Stimulated activated effector memory CD8-positive, alpha-beta T cell treated with anti-CD3 and anti-CD28 coated beads, Interleukin-12 subunit alpha, Interleukin-12 subunit beta, amount 100 ng/mL, for 72 hours (primary cell): ENCODE data around the gene TEK.

Experiments used
- ATAC-seq: fragments of 150-1000 bp; cut with Tn5 transposase; 2 replicates; pipeline ENCODE4 v1.10.0; 2021
- DNase-seq, 2 donors: peaks; one replicate each; pipeline ENCODE4 v3.0.0; 2021 to 2022; ENCODE audit warnings: low spot score in 2 of 2
- H3K27ac Mint-ChIP-seq: one replicate; pipeline ENCODE4 v1.8.0; 2022; ENCODE audit warnings: mild to moderate bottlenecking, mixed read lengths
- H3K36me3 Mint-ChIP-seq: one replicate; pipeline ENCODE4 v1.8.0; 2022; ENCODE audit warnings: mild to moderate bottlenecking, mixed read lengths
- H3K4me1 Mint-ChIP-seq: one replicate; pipeline ENCODE4 v1.8.0; 2022; ENCODE audit warnings: mixed read lengths
- H3K4me3 Mint-ChIP-seq: one replicate; pipeline ENCODE4 v1.8.0; 2022; ENCODE audit warnings: mild to moderate bottlenecking, mixed read lengths
- H3K9me3 Mint-ChIP-seq: one replicate; pipeline ENCODE4 v1.8.0; 2022; ENCODE audit warnings: mixed read lengths

The TEK gene

DNA sequence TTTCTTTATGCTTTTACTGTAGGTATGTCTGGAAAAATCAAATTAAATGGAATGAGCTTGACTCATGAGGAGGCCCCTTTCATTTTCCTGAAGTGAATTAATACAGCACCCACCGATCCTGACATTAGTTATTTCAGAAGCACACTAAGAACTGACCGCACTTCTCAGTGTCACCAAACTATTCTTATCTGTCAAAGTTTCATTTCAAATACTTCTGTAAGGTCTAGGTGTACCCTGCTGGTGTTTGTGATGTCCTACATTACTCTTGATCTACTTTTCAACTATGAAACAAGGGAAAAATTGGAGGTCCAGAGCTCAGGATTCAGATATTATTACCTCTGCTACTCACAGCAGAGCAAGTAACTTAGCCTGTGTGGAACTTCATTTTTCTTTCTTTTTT is 1.8 kb upstream of the TEK start:
- H3K9me3 Mint-ChIP-seq: no peaks in the 10 kb centered on the region
- ATAC-seq (no peak), DNase-seq (no peak)
- H3K36me3 Mint-ChIP-seq: no peaks in the 10 kb centered on the region
- H3K27ac Mint-ChIP-seq: no peak overlapping the region
- H3K4me3 Mint-ChIP-seq: no peak overlapping the region
- H3K4me1 Mint-ChIP-seq: no peaks in the 10 kb centered on the region

DNA sequence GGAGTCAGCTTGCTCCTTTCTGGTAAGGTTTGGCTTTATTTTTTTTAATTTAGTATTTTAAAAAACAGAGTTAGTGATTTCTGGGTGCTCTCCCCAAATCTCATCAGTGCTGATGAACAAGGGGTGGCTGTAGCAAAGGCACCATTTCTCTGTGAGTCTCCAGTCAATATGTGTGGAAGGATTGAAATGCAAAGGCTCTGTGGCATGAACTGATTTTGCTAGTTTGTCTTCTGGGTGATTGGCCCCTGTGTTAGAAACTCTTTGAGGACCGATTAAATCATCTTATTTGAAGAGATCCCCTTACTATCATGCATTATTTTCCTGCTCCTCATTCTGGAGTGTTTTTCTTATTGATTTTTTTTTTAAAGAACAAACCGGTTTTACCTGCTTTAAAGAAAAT is 596 bp downstream of the TEK start:
- no peak overlapping the region for H3K4me3 Mint-ChIP-seq
- ATAC-seq (no peak), DNase-seq (no peak)
- H3K27ac Mint-ChIP-seq: no peak overlapping the region
- no peaks in the 10 kb centered on the region for H3K36me3 Mint-ChIP-seq
- H3K9me3 Mint-ChIP-seq: no peaks in the 10 kb centered on the region
- H3K4me1 Mint-ChIP-seq: no peaks in the 10 kb centered on the region

- H3K9me3 Mint-ChIP-seq: no peaks in the 10 kb centered on the region
- no peaks in the 10 kb centered on the region for H3K4me1 Mint-ChIP-seq
- H3K36me3 Mint-ChIP-seq: no peaks in the 10 kb centered on the region
- no peak for DNase-seq
- no peak overlapping the region for H3K4me3 Mint-ChIP-seq
- no peak overlapping the region for H3K27ac Mint-ChIP-seq
- no peak for ATAC-seq
These were observed 1.2 kb downstream of the TEK start for GRCh38 chr9:27110181-27110580.

- H3K27ac Mint-ChIP-seq: no peak overlapping the region
- ATAC-seq: no peak
- H3K36me3 Mint-ChIP-seq: no peaks in the 10 kb centered on the region
- H3K4me1 Mint-ChIP-seq: no peaks in the 10 kb centered on the region
- no peak for DNase-seq
- no peak overlapping the region for H3K4me3 Mint-ChIP-seq
- no peaks in the 10 kb centered on the region for H3K9me3 Mint-ChIP-seq
These were observed 3.2 kb downstream of the TEK start for GRCh38 chr9:27112235-27112634.

- DNase-seq: no peak
- Mint-ChIP-seq H3K9me3 (no peaks in the 10 kb centered on the region), H3K27ac (no peak overlapping the region), H3K4me3 (no peak overlapping the region), H3K36me3 (no peaks in the 10 kb centered on the region), H3K4me1 (no peaks in the 10 kb centered on the region)
- no peak for ATAC-seq
These were observed 8.6 kb downstream of the TEK start for GRCh38 chr9:27117489-27118135.

DNA sequence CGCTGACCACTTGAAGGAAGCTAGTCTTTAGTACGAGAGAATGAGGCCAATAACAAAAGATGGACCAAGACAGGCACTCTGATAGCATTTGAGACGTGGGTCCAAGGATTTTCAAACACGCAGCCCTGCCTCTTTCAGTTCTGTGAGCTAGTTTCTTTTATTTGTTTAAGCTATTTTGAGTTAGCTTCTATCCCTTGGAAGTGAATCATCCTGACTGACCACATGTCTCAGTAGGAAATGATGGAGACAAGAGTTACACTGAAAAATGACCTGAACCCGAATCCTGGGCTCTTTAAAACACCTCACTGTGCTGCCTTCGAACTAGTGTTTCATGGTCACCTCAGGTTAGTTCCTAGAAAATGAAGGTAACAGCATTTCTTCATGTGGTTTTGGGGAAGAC is 9.9 kb downstream of the TEK start:
- no peaks in the 10 kb centered on the region for H3K4me1 Mint-ChIP-seq
- no peak overlapping the region for H3K4me3 Mint-ChIP-seq
- no peak for DNase-seq
- ATAC-seq: no peak
- H3K36me3 Mint-ChIP-seq: no peaks in the 10 kb centered on the region
- H3K27ac Mint-ChIP-seq: no peak overlapping the region
- H3K9me3 Mint-ChIP-seq: no peaks in the 10 kb centered on the region

GRCh38 chr9:27124151-27124550 is 15.1 kb downstream of the TEK start:
- Mint-ChIP-seq H3K27ac (no peak overlapping the region), H3K36me3 (no peaks in the 10 kb centered on the region), H3K4me3 (no peak overlapping the region), H3K9me3 (no peaks in the 10 kb centered on the region), H3K4me1 (no peaks in the 10 kb centered on the region)
- no peak for ATAC-seq
- no peak for DNase-seq

- Mint-ChIP-seq H3K9me3 (no peaks in the 10 kb centered on the region), H3K4me3 (no peak overlapping the region), H3K27ac (no peak overlapping the region), H3K36me3 (no peaks in the 10 kb centered on the region), H3K4me1 (no peaks in the 10 kb centered on the region)
- DNase-seq (no peak), ATAC-seq (no peak)
These were observed 16.0 kb downstream of the TEK start for GRCh38 chr9:27125030-27125429.

- no peak for DNase-seq
These were observed 16.9 kb downstream of the TEK start for GRCh38 chr9:27125936-27126335.

GRCh38 chr9:27126670-27127069 is 17.6 kb downstream of the TEK start:
- Mint-ChIP-seq H3K4me1 (no peaks in the 10 kb centered on the region), H3K36me3 (no peaks in the 10 kb centered on the region), H3K4me3 (no peak overlapping the region), H3K27ac (no peak overlapping the region), H3K9me3 (no peaks in the 10 kb centered on the region)
- no peak for ATAC-seq
- DNase-seq: no peak

More at GRCh38 chr9:27125936-27126335, 16.9 kb downstream of the TEK start:
- Mint-ChIP-seq H3K9me3 (no peaks in the 10 kb centered on the region), H3K4me3 (no peak overlapping the region), H3K27ac (no peak overlapping the region), H3K36me3 (no peaks in the 10 kb centered on the region), H3K4me1 (no peaks in the 10 kb centered on the region)
- no peak for ATAC-seq

GRCh38 chr9:27129221-27129620 is 20.2 kb downstream of the TEK start:
- ATAC-seq (no peak), DNase-seq (no peak)
- Mint-ChIP-seq H3K9me3 (no peaks in the 10 kb centered on the region), H3K36me3 (no peaks in the 10 kb centered on the region), H3K27ac (no peak overlapping the region), H3K4me3 (no peak overlapping the region), H3K4me1 (no peaks in the 10 kb centered on the region)

GRCh38 chr9:27131731-27132130 is 22.7 kb downstream of the TEK start:
- Mint-ChIP-seq H3K4me1 (no peaks in the 10 kb centered on the region), H3K4me3 (no peak overlapping the region), H3K9me3 (no peaks in the 10 kb centered on the region), H3K36me3 (no peaks in the 10 kb centered on the region), H3K27ac (no peak overlapping the region)
- no peak for DNase-seq
- ATAC-seq: no peak

GRCh38 chr9:27133817-27134216 is 24.8 kb downstream of the TEK start:
- Mint-ChIP-seq H3K36me3 (no peaks in the 10 kb centered on the region), H3K4me3 (no peak overlapping the region), H3K9me3 (no peaks in the 10 kb centered on the region), H3K27ac (no peak overlapping the region), H3K4me1 (no peaks in the 10 kb centered on the region)
- ATAC-seq: no peak
- DNase-seq: no peak

DNA sequence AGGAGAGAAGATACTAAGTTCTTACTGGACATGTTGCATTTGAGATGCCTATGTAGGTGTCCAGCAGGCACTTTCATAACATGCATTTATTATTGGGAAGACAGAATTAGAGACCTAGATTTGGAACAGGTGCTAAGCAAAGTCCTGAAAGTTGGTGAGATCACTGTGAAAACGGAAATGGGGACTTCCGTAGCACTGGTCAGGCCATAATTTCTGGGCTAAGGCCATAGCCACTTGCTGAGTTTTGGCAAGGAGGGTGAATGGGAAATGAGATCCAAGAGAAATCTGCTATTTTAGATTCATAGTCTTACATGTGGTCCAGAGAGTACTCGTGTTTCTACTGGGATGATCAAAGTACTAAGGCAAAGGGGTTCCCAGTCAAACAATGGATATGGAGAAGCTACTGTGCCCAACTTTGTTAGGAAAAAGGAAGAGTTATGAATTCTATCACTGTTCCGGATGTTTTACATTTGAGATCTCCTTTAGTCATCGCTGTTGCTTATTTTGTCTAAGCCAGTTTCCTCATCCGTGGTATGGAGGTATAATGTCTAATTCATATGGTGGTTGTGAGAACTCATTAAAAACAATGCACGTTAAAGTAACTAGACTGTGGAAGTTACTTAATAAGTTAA is 33.4 kb downstream of the TEK start:
- no peaks in the 10 kb centered on the region for H3K36me3 Mint-ChIP-seq
- H3K9me3 Mint-ChIP-seq: no peaks in the 10 kb centered on the region
- no peak for ATAC-seq
- no peak for DNase-seq
- H3K4me1 Mint-ChIP-seq: no peaks in the 10 kb centered on the region
- H3K4me3 Mint-ChIP-seq: no peak overlapping the region
- no peak overlapping the region for H3K27ac Mint-ChIP-seq

GRCh38 chr9:27145143-27145542 is 36.1 kb downstream of the TEK start:
- Mint-ChIP-seq H3K4me3 (no peak overlapping the region), H3K36me3 (no peaks in the 10 kb centered on the region), H3K9me3 (no peaks in the 10 kb centered on the region), H3K4me1 (no peaks in the 10 kb centered on the region), H3K27ac (no peak overlapping the region)
- DNase-seq (no peak), ATAC-seq (no peak)

DNA sequence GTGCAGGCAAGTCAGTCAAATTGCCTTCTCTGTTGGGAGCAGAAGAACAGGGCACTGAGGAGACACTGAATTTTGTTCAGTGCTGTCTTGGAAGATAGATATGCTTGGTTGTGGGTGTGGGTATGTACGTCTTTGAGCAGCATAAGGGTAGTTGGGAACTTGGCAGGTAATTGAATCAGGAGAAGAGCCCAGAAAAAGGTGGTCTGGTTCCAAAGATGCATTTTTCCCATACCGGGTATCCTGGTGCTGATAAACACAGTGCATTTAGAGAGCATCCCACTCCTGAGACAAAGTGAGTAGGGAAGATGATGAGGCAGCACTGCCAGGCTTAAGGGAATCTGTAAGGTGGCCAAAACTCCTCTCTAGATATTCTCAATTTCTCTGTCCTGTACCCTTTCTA is 40.6 kb downstream of the TEK start:
- H3K27ac Mint-ChIP-seq: no peak overlapping the region
- no peaks in the 10 kb centered on the region for H3K4me1 Mint-ChIP-seq
- ATAC-seq (no peak), DNase-seq (no peak)
- no peaks in the 10 kb centered on the region for H3K9me3 Mint-ChIP-seq
- no peaks in the 10 kb centered on the region for H3K36me3 Mint-ChIP-seq
- H3K4me3 Mint-ChIP-seq: no peak overlapping the region
